Ascending aorta (tissue), 2 donors: ENCODE results near the gene NEXMIF. TPM values are rescaled to one million over a fixed set of nuclear protein-coding genes. Genes with fewer than 3 reads are reported as not detected.
"Not testable (repeated sequence)": the region's sequence is repeated elsewhere in the genome, so short reads cannot be mapped to it uniquely, and the experiment has no call there.

ENCODE experiments used
- DNase-seq, 2 donors: peaks; one replicate each; pipeline ENCODE4 v3.0.0-alpha.2; 2019; ENCODE audit warnings: low spot score in 2 of 2
- H3K27ac ChIP-seq, 2 donors: fragments of 200-600 bp; sonication (generic); one replicate each; pipeline ENCODE4 v1.5.1; 2016 to 2017; ENCODE audit warnings: mild to moderate bottlenecking in 1 of 2
- H3K27me3 ChIP-seq: fragments of 200-600 bp; sonication (generic); one replicate; pipeline ENCODE4 v1.5.1; 2017
- H3K36me3 ChIP-seq, 2 donors: fragments of 200-600 bp; sonication (generic); one replicate each; pipeline ENCODE4 v1.5.1; 2016
- H3K4me1 ChIP-seq, 2 donors: fragments of 200-600 bp; sonication (generic); one replicate each; pipeline ENCODE4 v1.5.1; 2016 to 2017; ENCODE audit warnings: mild to moderate bottlenecking in 1 of 2
- H3K4me3 ChIP-seq, 2 donors: fragments of 200-600 bp; sonication (generic); one replicate each; pipeline ENCODE4 v1.5.1; 2016 to 2017; ENCODE audit warnings: mild to moderate bottlenecking in 1 of 2
- H3K9me3 ChIP-seq, 2 donors: fragments of 200-600 bp; sonication (generic); one replicate each; pipeline ENCODE4 v1.5.1; 2016
- CTCF ChIP-seq, 3 experiments: fragments of 200-600 bp in 2 of 3; fragments of 450-650 bp in 1 of 3; sonication (generic) in 2 of 3; IDR thresholded peaks; one replicate each; pipeline ENCODE4 v1.5.1; 2016 to 2019; ENCODE audit warnings: antibody characterized with exemption in 3 of 3, mild to moderate bottlenecking in 1 of 3, moderate library complexity in 1 of 3
- intact Hi-C: fragments of 100-400 bp; cut with DNase I; formaldehyde crosslinking; loops from one replicate; pipeline ENCODE4 v1.15.1; 2023
- total RNA-seq: library from RNA; depleted of rRNA; stranded (reverse); fragments of >200 nt; gene quantifications from one replicate; pipeline ENCODE4 v1.1.0, GENCODE V29; 2016

NEXMIF gene
- total RNA-seq, 1 donor from 2014 or later: 0.53 TPM

DNA sequence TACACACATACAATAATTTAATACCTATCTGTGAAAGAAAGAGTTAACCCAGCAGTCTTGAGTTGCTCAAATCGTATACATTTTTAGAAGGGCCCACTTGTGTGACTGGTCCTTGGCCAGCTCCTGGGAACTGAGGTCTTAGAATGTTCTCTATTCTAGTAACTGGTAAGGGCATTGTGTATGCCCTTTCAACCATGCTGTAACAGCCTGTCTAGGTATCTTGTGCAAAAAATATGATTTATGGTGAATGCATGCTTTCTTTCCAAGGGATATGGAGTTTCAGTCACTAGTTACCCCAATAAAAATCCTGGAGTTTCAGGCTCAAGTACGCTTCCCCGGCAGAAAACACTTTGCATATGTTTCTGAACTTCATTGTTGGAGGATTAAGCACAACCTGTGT is 140.6 kb downstream of the NEXMIF start:
- H3K4me1 ChIP-seq: no peaks in the 10 kb centered on the region
- intact Hi-C loops: no loop called here
- H3K27me3 ChIP-seq: no peaks in the 10 kb centered on the region
- no peak for TF ChIP-seq CTCF (IDR thresholded peaks at IDR 0.05)
- H3K9me3 ChIP-seq: peaks cover 0 to 3% of the 10 kb centered on the region in 2 donors
- H3K4me3 ChIP-seq: no peak overlapping the region
- H3K27ac ChIP-seq: no peak overlapping the region
- DNase-seq: no peak
- no peaks in the 10 kb centered on the region for H3K36me3 ChIP-seq

GRCh38 chrX:74781507-74782034 is 143.7 kb downstream of the NEXMIF start:
- Histone ChIP-seq H3K4me3 (no peak overlapping the region), H3K27ac (no peak overlapping the region), H3K4me1 (no peaks in the 10 kb centered on the region), H3K9me3 (no peaks in the 10 kb centered on the region), H3K36me3 (no peaks in the 10 kb centered on the region), H3K27me3 (no peaks in the 10 kb centered on the region)
- intact Hi-C loops: no loop called here
- DNase-seq: no peak
- no peak for TF ChIP-seq CTCF (IDR thresholded peaks at IDR 0.05)

DNA sequence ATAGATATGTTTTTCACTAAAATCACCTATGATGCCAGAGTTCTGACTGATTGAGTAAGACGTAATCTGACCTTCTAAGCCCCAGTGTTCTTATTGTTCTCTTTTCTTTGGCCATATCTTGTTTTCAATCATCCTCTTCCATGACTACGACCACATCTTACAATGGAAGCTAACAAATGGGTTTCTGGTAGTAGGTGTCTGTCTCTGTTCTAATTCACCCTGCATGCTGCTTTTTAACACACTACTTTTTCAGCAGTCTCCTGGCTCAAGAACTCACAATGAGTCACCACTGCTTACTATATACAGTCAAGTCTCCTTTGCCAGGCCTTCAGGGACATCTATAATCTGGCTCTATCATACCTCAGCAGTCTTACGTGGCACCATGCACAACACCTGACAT is 146.1 kb downstream of the NEXMIF start:
- H3K36me3 ChIP-seq: no peaks in the 10 kb centered on the region
- DNase-seq: no peak
- H3K4me3 ChIP-seq: no peak overlapping the region
- no peak overlapping the region for H3K27ac ChIP-seq
- no peak for TF ChIP-seq CTCF (IDR thresholded peaks at IDR 0.05)
- intact Hi-C loops: no loop called here
- H3K4me1 ChIP-seq: no peaks in the 10 kb centered on the region
- no peaks in the 10 kb centered on the region for H3K27me3 ChIP-seq
- no peaks in the 10 kb centered on the region for H3K9me3 ChIP-seq

DNA sequence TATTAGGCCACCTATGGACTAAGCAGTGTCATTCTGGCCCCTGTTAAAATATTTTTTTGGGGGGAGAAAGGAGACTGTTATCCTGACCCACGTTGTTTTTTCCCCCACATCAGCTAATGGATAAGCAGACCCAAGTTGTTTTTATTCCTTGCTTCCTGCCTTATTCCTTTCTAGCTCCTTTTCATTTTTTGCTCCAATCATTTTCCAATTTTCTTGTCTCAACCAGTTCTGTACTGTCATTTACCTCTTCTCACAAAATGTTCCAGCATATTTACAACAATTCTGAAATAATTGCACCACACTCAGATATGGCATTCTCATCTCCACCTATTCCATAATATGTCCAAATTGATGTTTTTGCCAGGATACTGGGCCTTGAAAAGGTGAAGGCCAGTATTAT is 150.3 kb downstream of the NEXMIF start:
- Histone ChIP-seq H3K9me3 (no peaks in the 10 kb centered on the region), H3K27ac (no peak overlapping the region), H3K36me3 (no peaks in the 10 kb centered on the region), H3K4me3 (no peak overlapping the region), H3K27me3 (no peaks in the 10 kb centered on the region), H3K4me1 (no peaks in the 10 kb centered on the region)
- TF ChIP-seq CTCF (IDR thresholded peaks at IDR 0.05): no peak
- DNase-seq: no peak
- intact Hi-C loops: no loop called here

DNA sequence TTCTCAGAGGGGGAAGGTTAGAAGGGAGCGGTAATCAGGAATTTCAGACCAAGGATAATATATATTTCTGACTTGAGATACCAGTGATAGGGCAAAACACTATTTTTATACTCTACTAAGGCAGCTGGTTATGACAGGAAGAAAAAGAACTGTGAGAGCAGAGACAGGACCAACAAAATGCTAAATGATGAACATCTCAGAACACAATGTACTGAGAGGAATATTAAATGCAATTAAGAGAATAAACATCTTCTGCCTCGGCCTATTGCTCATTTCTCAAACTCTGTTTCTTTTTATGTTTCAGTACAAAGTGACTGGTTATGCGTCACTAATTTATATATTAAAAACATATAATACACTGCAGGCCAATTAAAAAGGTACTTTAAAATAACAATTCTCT is 188.8 kb downstream of the NEXMIF start:
- no peak overlapping the region for H3K27ac ChIP-seq
- no peak for DNase-seq
- H3K4me1 ChIP-seq: no peaks in the 10 kb centered on the region
- no peaks in the 10 kb centered on the region for H3K27me3 ChIP-seq
- no peak for TF ChIP-seq CTCF (IDR thresholded peaks at IDR 0.05)
- H3K9me3 ChIP-seq: no peaks in the 10 kb centered on the region
- H3K4me3 ChIP-seq: no peak overlapping the region
- H3K36me3 ChIP-seq: no peaks in the 10 kb centered on the region
- intact Hi-C loops: no loop called here

DNA sequence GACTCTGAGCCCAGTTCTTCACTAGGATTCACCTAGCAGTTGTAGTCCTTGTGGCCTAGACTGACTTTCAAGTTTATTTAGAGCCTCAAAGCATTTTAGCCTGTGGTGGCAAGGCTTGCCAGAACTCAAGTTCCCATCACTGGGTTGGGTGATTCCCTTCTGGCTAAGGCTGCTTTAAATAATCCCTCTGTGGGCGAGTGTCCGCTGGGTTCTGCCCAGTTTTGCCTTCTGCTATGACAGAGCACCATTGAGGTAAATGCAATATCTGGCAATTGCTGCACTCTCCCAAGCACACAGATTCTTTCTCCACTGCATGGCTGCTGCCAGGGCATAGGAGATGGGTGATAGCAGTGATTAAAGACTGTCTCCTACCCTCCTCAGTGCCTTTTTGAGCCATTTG is 220.0 kb downstream of the NEXMIF start:
- Histone ChIP-seq H3K4me1 (no peaks in the 10 kb centered on the region), H3K36me3 (no peaks in the 10 kb centered on the region), H3K4me3 (no peak overlapping the region), H3K27me3 (no peaks in the 10 kb centered on the region), H3K27ac (no peak overlapping the region), H3K9me3 (peaks cover 0 to 8% of the 10 kb centered on the region in 2 donors)
- intact Hi-C loops: no loop called here
- TF ChIP-seq CTCF (IDR thresholded peaks at IDR 0.05): no peak
- no peak for DNase-seq

DNA sequence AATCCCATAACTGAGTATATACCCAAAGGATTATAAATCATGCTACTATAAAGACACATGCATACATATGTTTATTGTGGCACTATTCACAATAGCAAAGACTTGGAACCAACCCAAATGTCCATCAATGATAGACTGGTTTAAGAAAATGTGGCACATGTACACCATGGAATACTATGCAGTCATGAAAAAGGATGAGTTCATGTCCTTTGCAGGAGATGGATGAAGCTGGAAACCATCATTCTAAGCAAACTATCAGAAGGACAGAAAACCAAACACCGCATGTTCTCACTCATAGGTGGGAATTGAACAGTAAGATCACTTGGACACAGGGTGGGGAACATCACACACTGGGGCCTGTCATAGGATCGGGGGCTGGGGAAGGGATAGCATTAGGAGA is 223.9 kb downstream of the NEXMIF start:
- H3K4me3 ChIP-seq, H3K27ac ChIP-seq, H3K27me3 ChIP-seq, H3K36me3 ChIP-seq, H3K4me1 ChIP-seq, intact Hi-C loops, H3K9me3 ChIP-seq, DNase-seq: not testable (repeated sequence)
